Smooth muscle cell (in vitro differentiated cells): Measurements from ENCODE around the gene STK4. TPM values are rescaled to one million over a fixed set of nuclear protein-coding genes. Genes with fewer than 3 reads are reported as not detected.

Experiments
- DNase-seq: peaks from one replicate; lab custom pipeline; 2025; ENCODE audit not compliant: unreplicated experiment; lab: John Stamatoyannopoulos, UW
- H2AFZ ChIP-seq: fragments of 200-600 bp; sonication (generic); 2 replicates; pipeline ENCODE4 v1.6.0; 2016; ENCODE audit warnings: antibody characterized with exemption, low read depth, mild to moderate bottlenecking
- H3F3A ChIP-seq: fragments of 200-600 bp; sonication (generic); 2 replicates; pipeline ENCODE4 v1.6.0; 2017; ENCODE audit warnings: antibody characterized with exemption, low read depth
- H3K27ac ChIP-seq: fragments of 200-600 bp; sonication (generic); 2 replicates; pipeline ENCODE4 v1.5.1; 2016; ENCODE audit warnings: low read depth, mild to moderate bottlenecking
- H3K27me3 ChIP-seq: fragments of 200-600 bp; sonication (generic); 2 replicates; pipeline ENCODE4 v1.6.1; 2016; ENCODE audit warnings: low read depth, mild to moderate bottlenecking
- H3K36me3 ChIP-seq: fragments of 200-600 bp; sonication (generic); 2 replicates; pipeline ENCODE4 v1.5.1; 2016; ENCODE audit warnings: low read depth
- H3K4me1 ChIP-seq: fragments of 200-600 bp; sonication (generic); 2 replicates; pipeline ENCODE4 v1.5.1; 2016; ENCODE audit warnings: low read depth
- H3K4me2 ChIP-seq: fragments of 200-600 bp; sonication (generic); 2 replicates; pipeline ENCODE4 v1.6.0; 2016; ENCODE audit warnings: mild to moderate bottlenecking
- H3K4me3 ChIP-seq: fragments of 200-600 bp; sonication (generic); 2 replicates; pipeline ENCODE4 v1.5.1; 2016; ENCODE audit warnings: mild to moderate bottlenecking
- H3K79me2 ChIP-seq: fragments of 200-600 bp; sonication (generic); 2 replicates; pipeline ENCODE4 v1.6.0; 2016; ENCODE audit warnings: low read depth, mild to moderate bottlenecking
- H3K9ac ChIP-seq: fragments of 200-600 bp; sonication (generic); 2 replicates; pipeline ENCODE4 v1.6.0; 2016; ENCODE audit warnings: low read depth
- H3K9me3 ChIP-seq: fragments of 200-600 bp; sonication (generic); replicated peaks from 2 replicates; pipeline ENCODE4 v1.5.1; 2016; ENCODE audit warnings: low read depth
- H4K20me1 ChIP-seq: fragments of 200-600 bp; sonication (generic); 2 replicates; pipeline ENCODE4 v1.6.0; 2016; ENCODE audit warnings: low read depth
- CTCF ChIP-seq: fragments of 200-600 bp; sonication (generic); IDR thresholded peaks from 2 replicates; pipeline ENCODE4 v1.5.1; 2017; ENCODE audit warnings: borderline replicate concordance, mild to moderate bottlenecking, antibody characterized with exemption; ENCODE audit not compliant: insufficient read depth, poor library complexity, severe bottlenecking
- WGBS: methylation state at CpG from one replicate; pipeline ENCODE4 v1.1.7; 2016; ENCODE audit warnings: low lambda C conversion rate; 5-methylcytosine and 5-hydroxymethylcytosine counted together
- polyA plus RNA-seq: library from polyadenylated mRNA; unstranded; fragments of >200 nt; fragmentation: Nextera tagmentation; extraction: Ambion mirVana; gene quantifications from 2 replicates; pipeline ENCODE4 v1.2.1, GENCODE V29; 2016
- total RNA-seq: library from RNA; depleted of rRNA; stranded (reverse); fragments of >200 nt; gene quantifications from 2 replicates; pipeline ENCODE4 v1.2.3, GENCODE V29; 2014

STK4 gene
- total and polyA plus RNA-seq, 2 experiments from 2014 or later, result 16.8 to 33.5 TPM

GRCh38 chr20:45038745-45039474 lies 72.6 kb downstream of the STK4 start:
- H3K4me1 ChIP-seq, result no peaks in the 10 kb centered on the region
- no peak for DNase-seq
- H3K9me3 ChIP-seq, result no peaks in the 10 kb centered on the region

DNA sequence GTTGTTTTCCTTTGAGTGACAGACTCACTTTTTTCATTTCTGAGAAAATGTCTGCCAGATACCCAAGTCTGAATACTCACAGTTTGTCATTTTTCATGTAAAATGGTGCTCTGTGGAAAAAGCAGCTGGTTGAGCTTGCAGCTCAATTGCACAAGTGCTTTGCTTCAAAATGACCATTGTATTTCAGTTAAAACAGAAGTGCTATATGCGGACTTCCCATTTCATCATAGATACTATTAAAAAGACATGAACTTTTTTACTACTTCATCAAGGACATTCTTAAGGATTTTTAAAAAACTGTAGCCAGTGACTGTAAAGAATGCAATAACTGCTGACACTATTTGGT lies 73.1 kb downstream of the STK4 start:
- Histone ChIP-seq H4K20me1 (no peaks in the 10 kb centered on the region), H3K9ac (no peak overlapping the region), H3K27ac (no peak overlapping the region), H3K9me3 (no peaks in the 10 kb centered on the region), H3K36me3 (no peaks in the 10 kb centered on the region), H3K79me2 (no peaks in the 10 kb centered on the region), H3K4me1 (no peaks in the 10 kb centered on the region), H2AFZ (no peak overlapping the region), H3K4me2 (no peak overlapping the region), H3F3A (peaks cover 6% of the 10 kb centered on the region), H3K27me3 (no peaks in the 10 kb centered on the region), H3K4me3 (no peak overlapping the region)
- DNase-seq, result no peak
- no peak for TF ChIP-seq CTCF
- WGBS, result 90% methylated on average over 1 of the region's 1 CpG

More at GRCh38 chr20:45038745-45039474, 72.6 kb downstream of the STK4 start:
- H3F3A ChIP-seq, result peaks cover 6% of the 10 kb centered on the region
- H3K4me3 ChIP-seq, result no peak overlapping the region
- no peaks in the 10 kb centered on the region for H3K27me3 ChIP-seq
- H3K36me3 ChIP-seq, result no peaks in the 10 kb centered on the region
- 96% methylated on average over 1 of the region's 1 CpG for WGBS
- H3K79me2 ChIP-seq, result no peaks in the 10 kb centered on the region
- H3K9ac ChIP-seq, result no peak overlapping the region
- no peaks in the 10 kb centered on the region for H4K20me1 ChIP-seq
- H3K4me2 ChIP-seq, result no peak overlapping the region
- no peak overlapping the region for H2AFZ ChIP-seq
- no peak for TF ChIP-seq CTCF
- H3K27ac ChIP-seq, result no peak overlapping the region

DNA sequence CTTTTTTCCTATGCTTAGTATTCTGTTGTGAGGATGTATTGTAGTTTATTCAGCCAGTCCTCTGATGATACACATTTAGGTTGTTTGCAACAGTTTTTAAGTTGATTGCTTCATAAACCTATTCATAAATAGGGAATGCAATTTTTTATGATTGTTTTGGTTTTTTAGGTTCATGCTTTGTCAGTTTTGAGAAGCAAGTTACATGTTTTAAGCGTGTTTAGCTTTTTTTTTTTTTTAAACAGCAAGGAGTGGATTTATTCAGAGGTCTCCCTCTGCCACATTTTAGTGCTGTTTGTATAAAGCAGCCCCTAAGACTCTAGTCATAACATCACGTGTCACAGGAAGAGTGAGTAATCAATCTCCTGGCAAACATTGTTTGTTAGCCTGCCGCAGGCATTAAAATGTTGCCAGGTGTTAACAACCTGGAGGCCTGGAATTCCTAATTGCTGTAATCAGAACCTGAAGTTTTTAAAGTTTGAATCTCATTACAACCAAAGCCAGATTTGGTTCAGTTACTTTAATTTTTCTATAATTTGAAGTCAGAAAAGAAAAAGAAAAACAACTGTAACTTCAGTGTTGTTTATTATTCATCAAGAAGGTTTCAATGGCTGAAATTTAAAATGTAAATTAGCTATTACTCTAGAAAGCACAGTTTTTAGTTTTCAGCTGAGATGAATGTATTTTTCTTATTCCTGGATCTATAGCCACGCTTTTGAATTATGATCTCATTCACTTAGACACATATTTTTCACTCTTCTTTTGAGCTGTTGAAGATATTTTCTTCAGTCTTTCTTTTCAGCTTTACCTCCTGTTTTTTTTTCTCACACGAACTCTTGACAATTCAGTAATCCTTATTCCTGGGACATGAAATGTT lies 75.4 kb downstream of the STK4 start:
- H2AFZ ChIP-seq, result no peak overlapping the region
- no peaks in the 10 kb centered on the region for H3K79me2 ChIP-seq
- no peaks in the 10 kb centered on the region for H3K9me3 ChIP-seq
- H3K4me2 ChIP-seq, result no peak overlapping the region
- H3K36me3 ChIP-seq, result no peaks in the 10 kb centered on the region
- peak overlapping the region; percentile 54 for H3K27ac ChIP-seq
- no peak for TF ChIP-seq CTCF
- H3K4me1 ChIP-seq, result no peaks in the 10 kb centered on the region
- H3F3A ChIP-seq, result peaks cover 6% of the 10 kb centered on the region
- peak overlapping the region; percentile 20 for H3K9ac ChIP-seq
- H4K20me1 ChIP-seq, result no peaks in the 10 kb centered on the region
- DNase-seq, result no peak
- H3K27me3 ChIP-seq, result no peaks in the 10 kb centered on the region
- WGBS, result 38% methylated on average over 5 of the region's 5 CpGs
- H3K4me3 ChIP-seq, result no peak overlapping the region
